GM10266 (cell line): ENCODE data around the gene MYH7.
"Not testable (repeated sequence)": the region's sequence is repeated elsewhere in the genome, so short reads cannot be mapped to it uniquely, and the experiment has no call there.

ENCODE experiments used
- DNase-seq: peaks from one replicate; pipeline ENCODE4 v3.0.0; 2012; ENCODE audit errors: extremely low spot score
- TF ChIP-seq, protein P1 (sequence below): IDR thresholded peaks from 2 replicates; pipeline ENCODE4 v1.5.1; 2012; ENCODE audit warnings: mild to moderate bottlenecking, low read depth; ENCODE audit not compliant: control insufficient read depth, insufficient read depth; ENCODE audit errors: missing control alignments

The MYH7 gene

DNA sequence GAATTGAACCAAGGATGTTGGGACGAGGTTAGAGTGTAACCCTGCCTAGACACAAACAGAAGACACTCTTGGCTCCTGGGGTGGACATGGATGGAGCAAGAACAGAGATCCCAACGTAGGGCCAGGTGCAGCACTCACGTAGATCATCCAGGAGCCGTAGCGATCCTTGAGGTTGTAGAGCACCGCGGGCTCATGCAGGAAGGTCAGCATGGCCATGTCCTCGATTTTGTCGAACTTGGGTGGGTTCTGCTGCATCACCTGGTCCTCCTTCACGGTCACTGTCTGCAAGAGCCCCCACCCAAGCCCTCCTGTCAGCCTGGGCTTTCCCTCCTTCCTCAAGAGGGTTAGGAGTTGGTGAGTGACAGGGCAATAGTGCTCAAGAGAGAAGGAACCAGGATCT, 2.5 kb downstream of the MYH7 start:
- TF ChIP-seq, protein P1, sequence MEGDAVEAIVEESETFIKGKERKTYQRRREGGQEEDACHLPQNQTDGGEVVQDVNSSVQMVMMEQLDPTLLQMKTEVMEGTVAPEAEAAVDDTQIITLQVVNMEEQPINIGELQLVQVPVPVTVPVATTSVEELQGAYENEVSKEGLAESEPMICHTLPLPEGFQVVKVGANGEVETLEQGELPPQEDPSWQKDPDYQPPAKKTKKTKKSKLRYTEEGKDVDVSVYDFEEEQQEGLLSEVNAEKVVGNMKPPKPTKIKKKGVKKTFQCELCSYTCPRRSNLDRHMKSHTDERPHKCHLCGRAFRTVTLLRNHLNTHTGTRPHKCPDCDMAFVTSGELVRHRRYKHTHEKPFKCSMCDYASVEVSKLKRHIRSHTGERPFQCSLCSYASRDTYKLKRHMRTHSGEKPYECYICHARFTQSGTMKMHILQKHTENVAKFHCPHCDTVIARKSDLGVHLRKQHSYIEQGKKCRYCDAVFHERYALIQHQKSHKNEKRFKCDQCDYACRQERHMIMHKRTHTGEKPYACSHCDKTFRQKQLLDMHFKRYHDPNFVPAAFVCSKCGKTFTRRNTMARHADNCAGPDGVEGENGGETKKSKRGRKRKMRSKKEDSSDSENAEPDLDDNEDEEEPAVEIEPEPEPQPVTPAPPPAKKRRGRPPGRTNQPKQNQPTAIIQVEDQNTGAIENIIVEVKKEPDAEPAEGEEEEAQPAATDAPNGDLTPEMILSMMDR, result no peak
- DNase-seq, result no peak

DNA sequence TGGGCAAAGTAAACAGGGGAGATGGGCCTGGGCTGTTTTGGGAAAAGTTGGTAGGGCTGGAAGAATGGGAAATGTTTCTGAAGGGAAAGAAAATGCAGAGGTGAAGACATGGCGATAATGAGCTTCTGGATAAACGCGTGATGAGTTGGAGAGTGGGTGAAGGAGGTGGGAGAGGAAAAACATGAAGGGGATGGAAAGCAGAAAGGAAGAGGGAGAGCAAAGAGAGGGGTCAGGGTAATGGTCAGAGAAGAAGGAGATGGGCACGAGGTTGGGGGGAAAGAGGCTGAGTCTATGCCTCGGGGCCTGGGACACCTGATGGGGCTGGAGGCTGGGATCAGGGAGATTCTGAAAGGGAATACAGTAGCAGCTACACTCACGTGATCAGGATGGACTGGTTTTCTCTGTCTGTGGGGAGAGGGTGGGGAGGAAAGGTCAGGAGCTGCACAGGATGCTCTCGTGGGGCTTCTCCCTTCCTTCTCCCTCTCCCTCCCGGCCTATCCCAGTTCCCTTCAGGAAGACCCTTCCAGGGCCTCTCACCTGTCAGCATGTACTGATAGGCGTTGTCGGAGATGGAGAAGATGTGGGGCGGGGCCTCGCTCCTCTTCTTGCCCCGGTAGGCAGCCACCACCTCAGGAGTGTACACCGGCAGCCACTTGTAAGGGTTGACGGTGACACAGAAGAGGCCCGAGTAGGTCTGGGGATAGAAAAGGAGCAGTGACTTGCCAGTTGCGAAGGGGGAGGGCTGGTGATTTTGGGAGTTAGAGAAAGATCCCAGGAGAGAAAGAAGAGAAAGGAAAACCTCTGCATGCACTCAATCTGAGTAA, 3.1 kb downstream of the MYH7 start:
- no peak for DNase-seq
- TF ChIP-seq, protein P1, result no peak

DNA sequence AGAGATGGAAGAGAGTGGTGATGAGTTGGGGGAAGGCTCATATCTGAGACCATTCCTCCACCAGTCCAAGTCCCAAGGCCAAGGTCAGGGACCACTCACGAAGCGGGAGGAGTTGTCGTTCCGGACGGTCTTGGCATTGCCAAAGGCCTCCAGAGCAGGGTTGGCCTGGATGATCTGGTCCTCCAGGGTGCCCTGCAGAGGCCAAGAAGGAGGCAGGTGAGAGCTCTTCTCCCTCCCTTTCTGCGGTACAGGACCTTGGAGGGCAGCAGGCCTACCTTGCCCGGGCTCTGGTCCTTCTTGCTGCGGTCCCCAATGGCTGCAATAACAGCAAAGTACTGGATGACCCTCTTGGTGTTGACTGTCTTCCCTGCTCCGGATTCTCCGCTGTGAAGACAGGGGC, 4.0 kb downstream of the MYH7 start:
- no peak for DNase-seq
- TF ChIP-seq, protein P1, result no peak

DNA sequence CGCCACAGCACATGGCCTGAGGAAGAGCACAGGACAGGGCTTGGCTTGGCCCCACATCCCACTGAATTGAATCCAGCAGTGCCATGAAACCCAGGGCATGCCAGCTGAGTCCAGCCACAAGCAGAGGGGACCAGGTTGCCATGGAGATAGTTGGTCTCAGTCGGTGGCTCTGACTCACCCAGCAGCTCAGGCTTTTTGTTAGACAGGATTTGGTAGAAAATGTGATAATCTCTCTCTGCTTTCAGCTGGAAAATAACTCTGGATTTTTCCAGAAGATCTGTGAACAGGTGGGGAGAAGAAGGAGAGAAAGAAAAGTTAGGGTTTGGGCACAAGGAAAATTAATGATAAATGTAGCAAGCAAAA, 4.8 kb downstream of the MYH7 start:
- no peak for DNase-seq
- TF ChIP-seq, protein P1, result no peak

DNA sequence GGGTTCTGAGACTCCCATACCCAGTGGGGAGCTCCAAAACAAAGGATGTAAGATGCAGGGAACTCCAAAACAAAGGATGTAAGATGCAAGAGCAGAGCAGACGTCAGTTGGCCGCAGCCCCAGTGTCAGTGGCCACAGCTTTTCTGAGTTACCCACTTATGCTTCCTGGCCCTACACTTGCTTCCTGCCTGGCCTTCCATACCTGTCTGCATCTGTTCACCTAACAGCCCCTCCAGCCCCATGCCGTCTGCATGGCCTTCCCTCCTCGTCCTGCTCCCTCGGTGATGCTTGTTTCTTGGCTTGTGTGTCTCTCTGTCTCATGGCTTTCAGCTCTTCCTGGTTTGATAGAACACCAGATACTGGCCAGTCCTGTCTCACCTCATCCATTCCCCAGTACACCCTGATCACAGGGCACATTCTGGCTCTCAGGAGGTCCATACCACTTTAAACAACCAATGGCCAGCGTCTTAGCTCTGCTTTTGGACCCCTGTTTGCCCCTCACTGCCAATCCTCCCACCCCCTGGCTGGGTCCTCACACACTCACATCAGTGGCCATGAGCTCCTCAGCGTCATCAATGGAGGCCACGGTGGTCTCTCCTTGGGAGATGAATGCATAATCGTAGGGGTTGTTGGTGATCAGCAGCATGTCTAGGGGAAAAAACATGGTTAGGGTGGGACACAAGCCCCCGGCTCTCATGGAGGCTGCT, 5.3 kb downstream of the MYH7 start:
- no peak for DNase-seq
- TF ChIP-seq, protein P1, result no peak

DNA sequence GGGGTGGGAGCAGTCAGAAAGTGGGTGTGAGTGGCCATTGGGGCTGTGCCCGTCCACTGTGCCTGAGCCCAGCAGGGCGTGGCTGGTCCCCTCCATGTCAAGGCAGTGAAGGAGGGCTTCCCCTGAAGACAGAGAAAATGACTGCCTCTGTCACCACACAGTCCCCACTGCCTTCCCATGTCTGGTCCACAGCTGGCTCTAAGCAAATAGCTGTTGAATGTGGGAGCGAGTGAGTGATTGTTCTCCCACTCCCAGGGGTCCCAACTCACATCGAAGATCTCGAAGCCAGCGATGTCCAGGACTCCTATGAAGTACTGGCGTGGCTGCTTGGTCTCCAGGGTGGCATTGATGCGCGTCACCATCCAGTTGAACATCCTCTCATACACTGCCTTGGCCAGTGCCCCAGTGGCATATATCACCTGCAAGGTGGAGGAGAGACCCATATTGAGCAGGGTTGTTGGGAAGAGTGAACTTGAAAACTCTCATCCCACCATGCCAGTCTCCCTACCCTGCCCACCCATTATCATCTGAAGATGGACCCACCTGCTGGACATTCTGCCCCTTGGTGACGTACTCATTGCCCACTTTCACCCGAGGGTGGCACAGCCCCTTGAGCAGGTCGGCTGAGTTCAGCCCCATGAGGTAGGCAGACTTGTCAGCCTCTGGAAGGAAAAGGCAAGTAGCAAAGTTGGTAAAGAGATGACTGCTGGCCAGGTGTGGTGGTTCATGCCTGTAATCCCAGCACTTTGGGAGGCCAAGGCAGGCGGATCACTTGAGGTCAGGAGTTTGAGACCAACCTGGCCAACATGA, 6.6 kb downstream of the MYH7 start:
- DNase-seq, result no peak
- TF ChIP-seq, protein P1, result no peak

DNA sequence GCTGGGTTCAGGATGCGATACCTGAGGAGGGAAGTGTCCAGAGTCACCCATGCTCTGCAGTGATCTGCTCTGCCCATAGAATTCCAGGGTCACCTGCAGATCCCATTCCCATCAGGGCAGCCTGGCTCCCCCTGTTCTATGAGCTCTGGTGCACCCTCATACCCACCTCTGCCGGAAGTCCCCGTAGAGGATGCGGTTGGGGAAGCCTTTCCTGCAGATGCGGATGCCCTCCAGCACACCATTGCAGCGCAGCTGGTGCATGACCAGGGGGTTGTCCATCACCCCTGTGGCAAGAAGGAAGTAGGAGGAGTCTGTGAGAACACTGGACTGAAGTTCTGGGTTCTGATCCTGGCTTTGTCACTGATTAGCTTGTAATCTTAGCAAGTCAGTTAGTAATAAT, 9.7 kb downstream of the MYH7 start:
- not testable (repeated sequence) for DNase-seq
